ENCODE measurements around the gene HTR1D.

The HTR1D gene

GRCh38 chr1:23148084-23148483, 69.2 kb downstream of the HTR1D start:
- no peak for DNase-seq
